Measurements from ENCODE around the gene CPN1.
A peak's percentile ranks its signal among the peaks of the same experiment; 100 is the strongest.
"Not testable (repeated sequence)": the region's sequence is repeated elsewhere in the genome, so short reads cannot be mapped to it uniquely, and the experiment has no call there.

Gene CPN1

DNA sequence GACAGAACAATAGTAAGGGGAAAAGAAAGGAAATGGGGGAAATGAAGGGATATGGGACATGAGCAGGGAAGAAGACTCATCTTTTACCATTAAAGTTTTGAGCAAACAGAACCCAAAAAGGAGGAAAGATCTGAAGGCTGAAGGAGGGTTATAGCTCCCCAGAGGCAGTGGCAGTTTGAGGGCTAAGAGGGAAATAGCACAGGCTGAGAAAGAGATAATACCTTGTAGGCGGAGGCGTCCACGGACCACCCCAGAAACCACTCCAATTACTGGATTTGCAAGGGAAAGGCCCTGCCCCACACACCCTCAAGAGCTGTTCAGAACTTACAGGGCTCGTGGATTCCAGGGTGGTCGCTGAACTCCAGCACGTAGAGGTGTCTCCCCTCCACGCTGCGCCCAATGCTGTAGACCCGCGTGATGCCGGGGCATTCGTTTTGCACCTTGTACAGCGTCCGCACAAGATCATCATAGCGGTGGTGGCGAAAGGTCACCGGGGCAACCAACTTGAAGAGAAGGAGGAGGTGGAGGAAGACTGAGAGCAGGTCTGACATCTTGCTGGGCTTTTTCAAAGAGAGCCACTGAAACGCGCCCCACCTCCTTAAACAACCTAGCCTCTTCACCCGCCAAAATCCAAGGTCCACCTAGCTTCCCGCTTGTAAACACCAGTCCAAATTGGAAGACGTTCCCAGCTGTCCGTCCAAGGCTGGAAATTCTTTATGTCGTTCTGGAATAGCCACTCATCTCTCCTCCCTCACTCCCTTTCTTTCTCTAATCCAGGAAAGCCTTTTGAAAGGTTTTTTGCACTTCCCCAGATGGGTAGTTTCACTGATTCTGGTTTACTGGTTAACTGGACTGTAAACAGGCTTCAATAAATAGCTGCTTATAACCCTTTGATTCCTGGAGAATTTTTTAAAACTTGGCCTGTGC lies at the start of gene CPN1:
Gene CPN1 (minus strand): TSS at position 795 of the 927 bp plus-strand sequence. CDS start 244 bp downstream, at position 551.
- DNase-seq (ENCODE audit: low spot score) = peak; percentile 20

GRCh38 chr10:100130831-100131230 lies 49.2 kb upstream of the CPN1 start:
- DNase-seq (ENCODE audit: low spot score) = no peak

DNA sequence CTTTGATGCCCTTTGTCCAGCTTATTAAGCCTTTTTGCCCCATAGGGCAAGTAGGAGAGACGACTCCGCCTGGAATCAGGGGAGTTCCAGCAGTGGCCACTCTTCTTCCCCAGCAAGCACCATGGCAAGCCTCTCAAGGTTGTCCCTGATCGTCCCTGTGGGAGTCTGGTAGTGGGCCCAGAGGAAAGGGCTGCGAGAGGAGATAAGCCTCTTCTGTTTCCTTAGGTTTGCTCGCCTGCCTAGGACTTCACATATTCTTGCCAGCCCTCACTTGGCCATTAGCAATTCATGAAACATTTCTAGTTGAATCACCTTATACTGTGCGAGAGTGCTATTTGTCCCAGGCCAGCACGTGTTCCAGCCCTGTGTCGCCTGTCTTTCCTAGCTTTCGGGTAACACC lies 47.8 kb upstream of the CPN1 start:
- DNase-seq (ENCODE audit: low spot score) = no peak

GRCh38 chr10:100128951-100129350 lies 47.3 kb upstream of the CPN1 start:
- DNase-seq (ENCODE audit: low spot score) = no peak

GRCh38 chr10:100125335-100125734 lies 43.7 kb upstream of the CPN1 start:
- DNase-seq (ENCODE audit: low spot score) = not testable (repeated sequence)

GRCh38 chr10:100124097-100124496 lies 42.4 kb upstream of the CPN1 start:
- no peak for DNase-seq (ENCODE audit: low spot score)

- no peak for DNase-seq (ENCODE audit: low spot score)
These were observed 41.1 kb upstream of the CPN1 start for GRCh38 chr10:100122780-100123179.

GRCh38 chr10:100120550-100120949 lies 38.9 kb upstream of the CPN1 start:
- DNase-seq (ENCODE audit: low spot score) = no peak

GRCh38 chr10:100119726-100120125 lies 38.1 kb upstream of the CPN1 start:
- DNase-seq (ENCODE audit: low spot score) = no peak

DNA sequence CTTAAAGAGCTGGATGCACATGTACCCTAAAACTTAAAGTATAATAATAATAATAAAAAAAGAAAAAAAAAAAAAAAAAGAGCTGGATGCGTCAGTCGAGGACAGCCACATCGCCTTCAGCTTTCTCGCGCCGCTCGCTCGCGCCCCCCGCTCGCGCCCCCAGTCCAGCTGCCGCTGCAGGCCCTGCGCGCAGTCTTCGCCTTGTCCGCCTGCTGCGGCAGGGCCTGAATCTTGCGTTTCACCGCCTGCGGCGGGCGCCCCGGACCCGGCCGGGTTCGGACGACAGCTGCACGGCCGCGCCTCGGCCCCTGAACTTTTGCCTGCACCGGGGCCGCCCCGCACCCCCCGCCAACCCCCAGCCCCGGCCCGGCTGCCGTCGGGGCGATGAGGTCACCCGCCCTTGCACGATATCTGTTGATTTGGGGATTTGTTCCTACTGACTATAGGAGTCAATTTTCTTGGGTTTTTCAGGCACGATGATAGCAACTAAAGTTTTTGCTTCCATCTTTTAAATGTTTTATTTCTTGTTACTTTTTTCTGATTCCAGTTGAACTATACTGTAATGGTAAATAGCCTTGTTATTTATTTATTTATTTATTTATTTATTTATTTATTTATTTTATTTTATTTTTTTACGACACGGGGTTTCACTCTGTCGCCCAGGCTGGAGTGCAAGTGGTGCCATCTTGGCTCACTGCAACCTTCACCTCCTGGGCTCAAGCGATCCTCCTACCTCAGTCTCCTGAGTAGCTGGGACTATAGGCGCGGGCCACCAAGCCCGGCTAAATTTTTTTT lies 33.5 kb upstream of the CPN1 start:
- no peak for DNase-seq (ENCODE audit: low spot score)

DNA sequence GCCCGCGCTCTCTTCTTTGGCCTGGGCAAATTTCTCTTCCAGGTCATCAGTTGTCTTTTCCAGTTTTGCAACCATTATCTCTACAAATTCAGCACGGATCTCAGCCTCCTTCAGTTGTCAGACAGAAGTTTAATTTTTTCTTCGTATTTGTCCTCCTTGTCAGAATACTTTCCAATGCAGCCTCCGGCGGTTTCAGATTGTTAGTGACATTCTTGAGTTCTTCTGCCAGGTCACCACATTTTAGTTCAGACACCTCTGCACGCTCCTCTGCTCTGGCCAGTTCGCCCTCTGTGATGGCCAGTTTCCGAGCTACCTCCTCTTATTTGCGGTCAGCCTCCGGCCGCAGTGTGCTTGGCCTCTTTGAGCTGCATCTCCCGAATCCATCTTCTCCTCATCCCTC lies 32.8 kb upstream of the CPN1 start:
- DNase-seq (ENCODE audit: low spot score) = no peak

- DNase-seq (ENCODE audit: low spot score) = no peak
These were observed 28.0 kb upstream of the CPN1 start for GRCh38 chr10:100109670-100110069.

- DNase-seq (ENCODE audit: low spot score) = no peak
These were observed 25.2 kb upstream of the CPN1 start for GRCh38 chr10:100106865-100107264.

DNA sequence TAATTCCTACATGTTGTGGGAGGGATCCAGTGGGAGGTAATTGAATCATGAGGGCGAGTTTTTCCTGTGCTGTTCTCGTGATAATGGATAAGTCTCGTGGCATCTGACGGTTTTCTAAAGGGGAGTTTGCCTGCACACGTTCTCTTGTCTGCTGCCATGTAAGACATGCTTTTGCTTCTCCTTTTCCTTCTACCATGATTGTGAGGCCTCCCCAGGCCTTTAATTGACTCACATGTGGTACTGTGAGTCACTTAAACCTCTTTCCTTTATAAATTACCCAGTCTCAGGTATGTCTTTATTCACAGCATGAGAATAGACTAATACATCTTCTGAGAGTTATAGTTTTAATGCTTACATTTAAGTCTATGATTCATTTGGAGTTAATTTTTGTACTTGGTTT lies 22.6 kb upstream of the CPN1 start:
- no peak for DNase-seq (ENCODE audit: low spot score)

DNA sequence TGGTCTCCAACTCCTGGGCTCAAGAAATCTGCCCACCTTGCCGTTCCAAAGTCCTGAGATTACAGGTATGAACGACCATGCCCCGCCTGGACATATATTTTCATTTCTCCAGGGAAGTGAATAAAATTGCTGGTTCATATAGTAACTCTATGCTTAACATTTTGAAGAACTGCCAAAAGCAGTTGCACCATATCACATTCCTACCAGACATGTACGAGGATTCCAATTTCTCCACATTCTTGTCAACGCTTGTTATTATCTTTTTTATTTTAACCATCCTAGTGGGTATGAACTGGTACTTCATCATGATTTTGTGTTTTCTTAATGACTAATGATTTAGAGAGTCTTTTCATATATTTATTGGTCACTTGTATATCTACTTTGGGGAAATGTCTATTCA lies 21.9 kb upstream of the CPN1 start:
- no peak for DNase-seq (ENCODE audit: low spot score)

DNA sequence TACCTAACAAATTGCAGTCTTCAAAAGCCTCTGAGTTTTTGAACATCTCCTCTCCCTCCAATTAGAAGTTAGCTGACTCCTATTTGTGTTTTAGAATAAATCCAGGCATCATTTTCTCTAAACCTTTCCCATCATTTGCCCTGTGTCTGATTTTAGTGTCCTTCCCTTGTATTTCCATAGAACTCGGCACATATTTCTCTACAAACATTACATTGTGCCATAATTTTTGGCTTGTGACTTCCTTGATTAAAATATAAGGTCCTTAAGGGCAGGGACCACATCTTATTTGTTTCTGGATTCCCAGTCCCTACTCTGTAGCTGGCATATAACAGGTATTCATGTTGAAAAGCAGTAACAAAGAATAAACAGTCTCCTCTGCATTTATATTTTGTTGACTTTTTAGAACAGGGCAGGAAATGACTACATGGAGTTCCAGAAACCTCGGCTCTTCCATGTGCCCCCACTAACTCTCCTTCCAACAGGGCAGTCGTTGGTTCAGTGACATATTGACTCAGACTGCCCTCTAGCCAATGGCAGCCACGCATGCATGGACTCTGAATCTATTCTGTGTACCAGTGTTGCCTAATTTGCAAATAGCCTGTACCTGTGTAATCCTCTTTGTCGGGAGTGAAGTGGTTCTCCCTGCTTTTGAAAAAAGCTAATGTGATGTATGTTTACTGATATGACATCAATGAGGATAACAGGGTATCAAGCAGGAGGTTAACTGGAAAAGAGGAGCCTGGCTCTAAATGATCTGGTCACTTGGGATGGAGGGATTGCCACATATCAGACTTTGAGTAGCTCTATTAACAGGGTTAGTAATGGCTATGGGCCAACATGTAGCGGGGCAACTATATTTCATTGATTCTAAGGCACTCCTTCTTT lies 19.8 kb upstream of the CPN1 start:
- peak; percentile 89 for DNase-seq (ENCODE audit: low spot score)

GRCh38 chr10:100100651-100101184 lies 19.0 kb upstream of the CPN1 start:
- DNase-seq (ENCODE audit: low spot score) = peak; percentile 66

DNA sequence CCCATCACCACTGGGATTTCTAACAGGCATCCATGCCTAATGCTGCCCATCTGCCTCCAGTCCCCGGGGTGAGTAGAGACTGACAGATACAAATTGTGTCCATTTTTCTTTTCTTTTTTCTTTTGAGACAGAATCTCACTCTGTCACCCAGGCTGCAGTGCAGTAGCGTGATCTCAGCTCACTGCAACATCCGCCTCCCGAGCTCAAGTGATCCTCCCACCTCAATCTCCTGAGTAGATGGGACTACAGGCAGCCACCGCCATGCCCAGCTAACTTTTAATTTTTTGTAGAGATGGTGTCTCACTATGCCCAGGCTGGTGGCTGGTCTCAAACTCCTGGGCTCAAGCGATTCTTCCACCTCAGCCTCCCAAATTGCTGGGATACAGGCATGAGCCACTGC lies 7.6 kb upstream of the CPN1 start:
- DNase-seq (ENCODE audit: low spot score) = no peak

DNA sequence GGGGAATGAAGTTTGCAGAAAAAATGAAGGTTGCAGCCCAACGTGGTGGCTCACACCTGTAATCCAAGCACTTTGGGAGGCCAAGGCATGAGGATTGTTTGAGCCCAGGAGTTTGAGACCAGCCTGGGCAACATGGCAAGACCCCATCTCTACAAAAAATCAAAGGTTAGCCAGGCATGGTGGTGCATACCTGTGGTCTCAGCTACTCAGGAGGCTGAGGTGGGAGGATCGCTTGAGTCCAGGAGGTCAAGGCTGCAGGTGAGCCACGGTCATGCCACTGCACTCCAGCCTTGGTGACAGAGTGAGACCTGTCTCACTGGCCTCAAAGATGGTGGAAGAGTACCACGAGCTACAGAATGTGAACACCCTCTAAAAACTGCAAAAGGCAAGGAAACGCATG lies 5.0 kb upstream of the CPN1 start:
- not testable (repeated sequence) for DNase-seq (ENCODE audit: low spot score)

- DNase-seq (ENCODE audit: low spot score) = no peak
These were observed 3.9 kb upstream of the CPN1 start for GRCh38 chr10:100085596-100085995.

- no peak for DNase-seq (ENCODE audit: low spot score)
These were observed 2.0 kb upstream of the CPN1 start for GRCh38 chr10:100083623-100084022.

- DNase-seq (ENCODE audit: low spot score) = not testable (repeated sequence)
These were observed 607 bp upstream of the CPN1 start for GRCh38 chr10:100082276-100082675.
